ENCODE data around the gene ENPEP.
"Not testable (repeated sequence)": the region's sequence is repeated elsewhere in the genome, so short reads cannot be mapped to it uniquely, and the experiment has no call there.

Gene ENPEP

GRCh38 chr4:110486256-110486655 lies 10.3 kb downstream of the ENPEP start:
- no peak overlapping the region for H3K27ac ChIP-seq (ENCODE audit: low read depth, low read length)

GRCh38 chr4:110486850-110487249 lies 10.9 kb downstream of the ENPEP start:
- not testable (repeated sequence) for H3K27me3 ChIP-seq (ENCODE audit: control insufficient read depth, insufficient read depth, low read length); H3K36me3 ChIP-seq (ENCODE audit: control insufficient read depth, insufficient read depth, low read length); H3K27ac ChIP-seq (ENCODE audit: low read depth, low read length); H3K9ac ChIP-seq (ENCODE audit: low read length); H3K4me3 ChIP-seq (ENCODE audit: low read depth, low read length); H3K9me3 ChIP-seq (ENCODE audit: control insufficient read depth, insufficient read depth, low read depth, low read length)
- peaks cover 23% of the 10 kb centered on the region for H3K4me1 ChIP-seq (ENCODE audit: control insufficient read depth, insufficient read depth, low read length)

More at GRCh38 chr4:110486256-110486655, 10.3 kb downstream of the ENPEP start:
- Histone ChIP-seq H3K9me3 (ENCODE audit: control insufficient read depth, insufficient read depth, low read depth, low read length) (no peaks in the 10 kb centered on the region), H3K4me3 (ENCODE audit: low read depth, low read length) (no peak overlapping the region), H3K4me1 (ENCODE audit: control insufficient read depth, insufficient read depth, low read length) (peaks cover 23% of the 10 kb centered on the region), H3K27me3 (ENCODE audit: control insufficient read depth, insufficient read depth, low read length) (no peaks in the 10 kb centered on the region), H3K9ac (ENCODE audit: low read length) (no peak overlapping the region), H3K36me3 (ENCODE audit: control insufficient read depth, insufficient read depth, low read length) (no peaks in the 10 kb centered on the region)

- H3K4me3 ChIP-seq (ENCODE audit: low read depth, low read length) = 0 out of 2 replicates have a peak overlapping the region, but pooled peaks have one; percentile 10
- H3K4me1 ChIP-seq (ENCODE audit: control insufficient read depth, insufficient read depth, low read length) = peaks cover 23% of the 10 kb centered on the region
- H3K9ac ChIP-seq (ENCODE audit: low read length) = no peak overlapping the region
- no peaks in the 10 kb centered on the region for H3K9me3 ChIP-seq (ENCODE audit: control insufficient read depth, insufficient read depth, low read depth, low read length)
- no peaks in the 10 kb centered on the region for H3K36me3 ChIP-seq (ENCODE audit: control insufficient read depth, insufficient read depth, low read length)
- no peak overlapping the region for H3K27ac ChIP-seq (ENCODE audit: low read depth, low read length)
- H3K27me3 ChIP-seq (ENCODE audit: control insufficient read depth, insufficient read depth, low read length) = no peaks in the 10 kb centered on the region
Measured at GRCh38 chr4:110487873-110488272, 11.9 kb downstream of the ENPEP start.

- Histone ChIP-seq H3K9ac (ENCODE audit: low read length) (no peak overlapping the region), H3K4me1 (ENCODE audit: control insufficient read depth, insufficient read depth, low read length) (peaks cover 23% of the 10 kb centered on the region), H3K27ac (ENCODE audit: low read depth, low read length) (no peak overlapping the region), H3K9me3 (ENCODE audit: control insufficient read depth, insufficient read depth, low read depth, low read length) (no peaks in the 10 kb centered on the region), H3K36me3 (ENCODE audit: control insufficient read depth, insufficient read depth, low read length) (no peaks in the 10 kb centered on the region), H3K4me3 (ENCODE audit: low read depth, low read length) (no peak overlapping the region), H3K27me3 (ENCODE audit: control insufficient read depth, insufficient read depth, low read length) (no peaks in the 10 kb centered on the region)
Measured at GRCh38 chr4:110489901-110490508, 14.1 kb downstream of the ENPEP start.

- Histone ChIP-seq H3K9me3 (ENCODE audit: control insufficient read depth, insufficient read depth, low read depth, low read length) (no peaks in the 10 kb centered on the region), H3K36me3 (ENCODE audit: control insufficient read depth, insufficient read depth, low read length) (no peaks in the 10 kb centered on the region), H3K27me3 (ENCODE audit: control insufficient read depth, insufficient read depth, low read length) (no peaks in the 10 kb centered on the region), H3K27ac (ENCODE audit: low read depth, low read length) (no peak overlapping the region), H3K4me1 (ENCODE audit: control insufficient read depth, insufficient read depth, low read length) (peaks cover 14% of the 10 kb centered on the region), H3K4me3 (ENCODE audit: low read depth, low read length) (no peak overlapping the region), H3K9ac (ENCODE audit: low read length) (no peak overlapping the region)
Measured at GRCh38 chr4:110492522-110492921, 16.6 kb downstream of the ENPEP start.

- Histone ChIP-seq H3K36me3 (ENCODE audit: control insufficient read depth, insufficient read depth, low read length) (no peaks in the 10 kb centered on the region), H3K27ac (ENCODE audit: low read depth, low read length) (no peak overlapping the region), H3K27me3 (ENCODE audit: control insufficient read depth, insufficient read depth, low read length) (no peaks in the 10 kb centered on the region), H3K9me3 (ENCODE audit: control insufficient read depth, insufficient read depth, low read depth, low read length) (no peaks in the 10 kb centered on the region), H3K4me3 (ENCODE audit: low read depth, low read length) (no peak overlapping the region), H3K4me1 (ENCODE audit: control insufficient read depth, insufficient read depth, low read length) (peaks cover 7% of the 10 kb centered on the region), H3K9ac (ENCODE audit: low read length) (no peak overlapping the region)
Measured at GRCh38 chr4:110493520-110493919, 17.6 kb downstream of the ENPEP start.

- Histone ChIP-seq H3K27ac (ENCODE audit: low read depth, low read length) (no peak overlapping the region), H3K9me3 (ENCODE audit: control insufficient read depth, insufficient read depth, low read depth, low read length) (no peaks in the 10 kb centered on the region), H3K27me3 (ENCODE audit: control insufficient read depth, insufficient read depth, low read length) (no peaks in the 10 kb centered on the region), H3K36me3 (ENCODE audit: control insufficient read depth, insufficient read depth, low read length) (no peaks in the 10 kb centered on the region), H3K9ac (ENCODE audit: low read length) (no peak overlapping the region), H3K4me3 (ENCODE audit: low read depth, low read length) (no peak overlapping the region), H3K4me1 (ENCODE audit: control insufficient read depth, insufficient read depth, low read length) (no peaks in the 10 kb centered on the region)
Measured at GRCh38 chr4:110498420-110498819, 22.5 kb downstream of the ENPEP start.

- Histone ChIP-seq H3K27ac (ENCODE audit: low read depth, low read length) (no peak overlapping the region), H3K4me1 (ENCODE audit: control insufficient read depth, insufficient read depth, low read length) (no peaks in the 10 kb centered on the region), H3K36me3 (ENCODE audit: control insufficient read depth, insufficient read depth, low read length) (no peaks in the 10 kb centered on the region), H3K4me3 (ENCODE audit: low read depth, low read length) (no peak overlapping the region), H3K9me3 (ENCODE audit: control insufficient read depth, insufficient read depth, low read depth, low read length) (no peaks in the 10 kb centered on the region), H3K9ac (ENCODE audit: low read length) (no peak overlapping the region), H3K27me3 (ENCODE audit: control insufficient read depth, insufficient read depth, low read length) (no peaks in the 10 kb centered on the region)
Measured at GRCh38 chr4:110499126-110499525, 23.2 kb downstream of the ENPEP start.

GRCh38 chr4:110501826-110502225 lies 25.9 kb downstream of the ENPEP start:
- no peaks in the 10 kb centered on the region for H3K27me3 ChIP-seq (ENCODE audit: control insufficient read depth, insufficient read depth, low read length)
- H3K36me3 ChIP-seq (ENCODE audit: control insufficient read depth, insufficient read depth, low read length) = no peaks in the 10 kb centered on the region
- no peak overlapping the region for H3K4me3 ChIP-seq (ENCODE audit: low read depth, low read length)
- H3K4me1 ChIP-seq (ENCODE audit: control insufficient read depth, insufficient read depth, low read length) = no peaks in the 10 kb centered on the region
- H3K9ac ChIP-seq (ENCODE audit: low read length) = no peak overlapping the region
- H3K9me3 ChIP-seq (ENCODE audit: control insufficient read depth, insufficient read depth, low read depth, low read length) = no peaks in the 10 kb centered on the region
- H3K27ac ChIP-seq (ENCODE audit: low read depth, low read length) = no peak overlapping the region

- no peak overlapping the region for H3K27ac ChIP-seq (ENCODE audit: low read depth, low read length)
- H3K36me3 ChIP-seq (ENCODE audit: control insufficient read depth, insufficient read depth, low read length) = no peaks in the 10 kb centered on the region
- no peaks in the 10 kb centered on the region for H3K4me1 ChIP-seq (ENCODE audit: control insufficient read depth, insufficient read depth, low read length)
- no peak overlapping the region for H3K4me3 ChIP-seq (ENCODE audit: low read depth, low read length)
- H3K9ac ChIP-seq (ENCODE audit: low read length) = no peak overlapping the region
- no peaks in the 10 kb centered on the region for H3K27me3 ChIP-seq (ENCODE audit: control insufficient read depth, insufficient read depth, low read length)
- no peaks in the 10 kb centered on the region for H3K9me3 ChIP-seq (ENCODE audit: control insufficient read depth, insufficient read depth, low read depth, low read length)
Measured at GRCh38 chr4:110503270-110504083, 27.5 kb downstream of the ENPEP start.

- H3K36me3 ChIP-seq (ENCODE audit: control insufficient read depth, insufficient read depth, low read length) = no peaks in the 10 kb centered on the region
- no peaks in the 10 kb centered on the region for H3K27me3 ChIP-seq (ENCODE audit: control insufficient read depth, insufficient read depth, low read length)
- no peak overlapping the region for H3K4me3 ChIP-seq (ENCODE audit: low read depth, low read length)
- no peaks in the 10 kb centered on the region for H3K4me1 ChIP-seq (ENCODE audit: control insufficient read depth, insufficient read depth, low read length)
- H3K27ac ChIP-seq (ENCODE audit: low read depth, low read length) = no peak overlapping the region
- no peak overlapping the region for H3K9ac ChIP-seq (ENCODE audit: low read length)
- H3K9me3 ChIP-seq (ENCODE audit: control insufficient read depth, insufficient read depth, low read depth, low read length) = no peaks in the 10 kb centered on the region
Measured at GRCh38 chr4:110504084-110504435, 28.1 kb downstream of the ENPEP start.
